Measurements from ENCODE around the gene CACNA1D.

CACNA1D gene

GRCh38 chr3:53501178-53501577 lies 6.8 kb downstream of the CACNA1D start:
- TF ChIP-seq, protein P1, sequence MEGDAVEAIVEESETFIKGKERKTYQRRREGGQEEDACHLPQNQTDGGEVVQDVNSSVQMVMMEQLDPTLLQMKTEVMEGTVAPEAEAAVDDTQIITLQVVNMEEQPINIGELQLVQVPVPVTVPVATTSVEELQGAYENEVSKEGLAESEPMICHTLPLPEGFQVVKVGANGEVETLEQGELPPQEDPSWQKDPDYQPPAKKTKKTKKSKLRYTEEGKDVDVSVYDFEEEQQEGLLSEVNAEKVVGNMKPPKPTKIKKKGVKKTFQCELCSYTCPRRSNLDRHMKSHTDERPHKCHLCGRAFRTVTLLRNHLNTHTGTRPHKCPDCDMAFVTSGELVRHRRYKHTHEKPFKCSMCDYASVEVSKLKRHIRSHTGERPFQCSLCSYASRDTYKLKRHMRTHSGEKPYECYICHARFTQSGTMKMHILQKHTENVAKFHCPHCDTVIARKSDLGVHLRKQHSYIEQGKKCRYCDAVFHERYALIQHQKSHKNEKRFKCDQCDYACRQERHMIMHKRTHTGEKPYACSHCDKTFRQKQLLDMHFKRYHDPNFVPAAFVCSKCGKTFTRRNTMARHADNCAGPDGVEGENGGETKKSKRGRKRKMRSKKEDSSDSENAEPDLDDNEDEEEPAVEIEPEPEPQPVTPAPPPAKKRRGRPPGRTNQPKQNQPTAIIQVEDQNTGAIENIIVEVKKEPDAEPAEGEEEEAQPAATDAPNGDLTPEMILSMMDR (IDR thresholded peaks at IDR 0.05; ENCODE audit: control insufficient read depth, insufficient read depth, low read depth, low read length, missing control alignments): no peak
- no peak overlapping the region for H3K4me3 ChIP-seq (ENCODE audit: control insufficient read depth, low read depth, low read length)
- no peak for DNase-seq (ENCODE audit: low read depth)

- no peak for DNase-seq (ENCODE audit: low read depth)
- H3K4me3 ChIP-seq (ENCODE audit: control insufficient read depth, low read depth, low read length): no peak overlapping the region
- TF ChIP-seq, protein P1 (IDR thresholded peaks at IDR 0.05; ENCODE audit: control insufficient read depth, insufficient read depth, low read depth, low read length, missing control alignments): no peak
Observed at GRCh38 chr3:53502737-53503136, 8.3 kb downstream of the CACNA1D start.

GRCh38 chr3:53503195-53503594 lies 8.8 kb downstream of the CACNA1D start:
- H3K4me3 ChIP-seq (ENCODE audit: control insufficient read depth, low read depth, low read length): no peak overlapping the region
- TF ChIP-seq, protein P1 (IDR thresholded peaks at IDR 0.05; ENCODE audit: control insufficient read depth, insufficient read depth, low read depth, low read length, missing control alignments): no peak
- DNase-seq (ENCODE audit: low read depth): no peak

- H3K4me3 ChIP-seq (ENCODE audit: control insufficient read depth, low read depth, low read length): no peak overlapping the region
- no peak for DNase-seq (ENCODE audit: low read depth)
- TF ChIP-seq, protein P1 (IDR thresholded peaks at IDR 0.05; ENCODE audit: control insufficient read depth, insufficient read depth, low read depth, low read length, missing control alignments): no peak
Observed at GRCh38 chr3:53506110-53506762, 11.8 kb downstream of the CACNA1D start.

DNA sequence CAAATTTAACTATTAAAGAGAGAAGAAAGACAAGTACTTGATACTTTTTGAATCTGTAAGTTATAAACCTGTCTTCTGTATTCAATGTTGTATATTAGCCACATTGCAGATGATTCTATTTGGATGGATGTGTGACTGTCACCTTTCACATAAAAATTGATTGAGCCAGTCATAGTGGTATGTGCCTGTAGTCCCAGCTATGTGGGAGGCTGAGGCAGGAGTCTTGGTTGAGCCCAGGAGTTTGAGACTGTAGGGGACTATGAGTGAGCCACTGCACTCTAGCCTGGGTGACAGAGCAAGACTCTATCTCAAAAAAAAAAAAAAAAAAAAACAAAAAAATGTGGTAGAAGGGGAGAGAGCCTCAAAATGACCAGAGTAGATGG lies 12.3 kb downstream of the CACNA1D start:
- H3K4me3 ChIP-seq (ENCODE audit: control insufficient read depth, low read depth, low read length): no peak overlapping the region
- no peak for DNase-seq (ENCODE audit: low read depth)
- TF ChIP-seq, protein P1 (IDR thresholded peaks at IDR 0.05; ENCODE audit: control insufficient read depth, insufficient read depth, low read depth, low read length, missing control alignments): no peak

DNA sequence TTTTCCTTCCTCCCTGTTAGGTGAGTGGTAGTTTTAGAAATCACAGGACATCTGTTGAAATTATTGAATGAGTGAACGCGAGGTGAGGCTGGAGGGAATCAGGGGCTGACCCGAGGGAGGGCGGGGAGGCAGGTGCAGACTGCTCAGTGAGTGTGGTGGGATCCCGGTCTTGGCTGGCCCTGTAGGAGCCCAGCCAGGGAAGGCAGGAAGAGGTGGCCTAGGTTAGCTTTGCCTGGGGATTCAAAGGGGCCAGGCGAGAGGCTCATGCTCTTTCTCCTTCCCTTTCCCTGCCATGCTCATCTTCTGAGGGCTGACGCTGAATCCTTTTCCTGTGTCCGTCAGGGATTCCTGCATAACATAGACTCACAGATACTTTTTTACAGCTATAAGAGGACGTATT lies 15.1 kb downstream of the CACNA1D start:
- DNase-seq (ENCODE audit: low read depth): no peak
- H3K4me3 ChIP-seq (ENCODE audit: control insufficient read depth, low read depth, low read length): no peak overlapping the region
- TF ChIP-seq, protein P1 (IDR thresholded peaks at IDR 0.05; ENCODE audit: control insufficient read depth, insufficient read depth, low read depth, low read length, missing control alignments): no peak

Data from AG09309 (cell line).